ENCODE measurements around the gene TNIP2. TPM values are rescaled to one million over a fixed set of nuclear protein-coding genes. Genes with fewer than 3 reads are reported as not detected.

TNIP2 gene
- total and polyA plus RNA-seq, 9 donors = 15.7 to 19.6 (median 17.7) TPM

GRCh38 chr4:2799971-2800690, 44.0 kb upstream of the TNIP2 start:
- peak; percentile 29 for DNase-seq
- H3K4me1 ChIP-seq (ENCODE audit: control insufficient read depth, insufficient read depth, low read length) = peaks cover 93% of the 10 kb centered on the region
- no peaks in the 10 kb centered on the region for H3K36me3 ChIP-seq (ENCODE audit: control insufficient read depth, insufficient read depth, low read length)
- no peaks in the 10 kb centered on the region for H3K27me3 ChIP-seq (ENCODE audit: control insufficient read depth, insufficient read depth, low read length)
- WGBS (ENCODE audit: insufficient coverage) = 50% methylated on average over 22 of the region's 23 CpGs
- H3K9me3 ChIP-seq (replicated peaks; ENCODE audit: control insufficient read depth, low read depth, low read length) = no peaks in the 10 kb centered on the region
- peak overlapping the region; percentile 97 for H3K27ac ChIP-seq (ENCODE audit: low read length)
- H3K4me3 ChIP-seq (ENCODE audit: low read length) = peak overlapping the region; percentile 4

GRCh38 chr4:2799224-2799911, 43.2 kb upstream of the TNIP2 start:
- H3K27me3 ChIP-seq (ENCODE audit: control insufficient read depth, insufficient read depth, low read length) = no peaks in the 10 kb centered on the region
- peaks cover 93% of the 10 kb centered on the region for H3K4me1 ChIP-seq (ENCODE audit: control insufficient read depth, insufficient read depth, low read length)
- peak; percentile 28 for DNase-seq
- H3K9me3 ChIP-seq (replicated peaks; ENCODE audit: control insufficient read depth, low read depth, low read length) = no peaks in the 10 kb centered on the region
- peak overlapping the region; percentile 97 for H3K27ac ChIP-seq (ENCODE audit: low read length)
- H3K36me3 ChIP-seq (ENCODE audit: control insufficient read depth, insufficient read depth, low read length) = no peaks in the 10 kb centered on the region
- WGBS (ENCODE audit: insufficient coverage) = 44% methylated on average over 11 of the region's 14 CpGs
- H3K4me3 ChIP-seq (ENCODE audit: low read length) = peak overlapping the region; percentile 4

GRCh38 chr4:2798399-2799223, 42.5 kb upstream of the TNIP2 start:
- Histone ChIP-seq H3K36me3 (ENCODE audit: control insufficient read depth, insufficient read depth, low read length) (no peaks in the 10 kb centered on the region), H3K27ac (ENCODE audit: low read length) (peak overlapping the region; percentile 97), H3K4me3 (ENCODE audit: low read length) (peak overlapping the region; percentile 14), H3K9me3 (replicated peaks; ENCODE audit: control insufficient read depth, low read depth, low read length) (no peaks in the 10 kb centered on the region), H3K27me3 (ENCODE audit: control insufficient read depth, insufficient read depth, low read length) (peaks cover 3% of the 10 kb centered on the region), H3K4me1 (ENCODE audit: control insufficient read depth, insufficient read depth, low read length) (peaks cover 94% of the 10 kb centered on the region)
- DNase-seq = peak; percentile 90
- 27% methylated on average over 8 of the region's 29 CpGs for WGBS (ENCODE audit: insufficient coverage)

- WGBS (ENCODE audit: insufficient coverage) = 72% methylated on average over 17 of the region's 23 CpGs
- no peak overlapping the region for H3K4me3 ChIP-seq (ENCODE audit: low read length)
- H3K9me3 ChIP-seq (replicated peaks; ENCODE audit: control insufficient read depth, low read depth, low read length) = no peaks in the 10 kb centered on the region
- peak overlapping the region; percentile 97 for H3K27ac ChIP-seq (ENCODE audit: low read length)
- no peak for DNase-seq
- no peaks in the 10 kb centered on the region for H3K36me3 ChIP-seq (ENCODE audit: control insufficient read depth, insufficient read depth, low read length)
- H3K4me1 ChIP-seq (ENCODE audit: control insufficient read depth, insufficient read depth, low read length) = peaks cover 89% of the 10 kb centered on the region
- H3K27me3 ChIP-seq (ENCODE audit: control insufficient read depth, insufficient read depth, low read length) = peaks cover 3% of the 10 kb centered on the region
These were observed 41.6 kb upstream of the TNIP2 start for GRCh38 chr4:2797545-2798305.

- no peak for DNase-seq
- Histone ChIP-seq H3K36me3 (ENCODE audit: control insufficient read depth, insufficient read depth, low read length) (no peaks in the 10 kb centered on the region), H3K4me3 (ENCODE audit: low read length) (no peak overlapping the region), H3K4me1 (ENCODE audit: control insufficient read depth, insufficient read depth, low read length) (peaks cover 92% of the 10 kb centered on the region), H3K9me3 (replicated peaks; ENCODE audit: control insufficient read depth, low read depth, low read length) (no peaks in the 10 kb centered on the region), H3K27ac (ENCODE audit: low read length) (peak overlapping the region; percentile 35), H3K27me3 (ENCODE audit: control insufficient read depth, insufficient read depth, low read length) (peaks cover 3% of the 10 kb centered on the region)
- WGBS (ENCODE audit: insufficient coverage) = 71% methylated on average over 12 of the region's 13 CpGs
These were observed 40.9 kb upstream of the TNIP2 start for GRCh38 chr4:2796849-2797544.

- DNase-seq = peak; percentile 13
- Histone ChIP-seq H3K27ac (ENCODE audit: low read length) (peak overlapping the region; percentile 35), H3K36me3 (ENCODE audit: control insufficient read depth, insufficient read depth, low read length) (no peaks in the 10 kb centered on the region), H3K4me3 (ENCODE audit: low read length) (no peak overlapping the region), H3K4me1 (ENCODE audit: control insufficient read depth, insufficient read depth, low read length) (peaks cover 90% of the 10 kb centered on the region), H3K27me3 (ENCODE audit: control insufficient read depth, insufficient read depth, low read length) (peaks cover 3% of the 10 kb centered on the region), H3K9me3 (replicated peaks; ENCODE audit: control insufficient read depth, low read depth, low read length) (no peaks in the 10 kb centered on the region)
- WGBS (ENCODE audit: insufficient coverage) = 72% methylated on average over 20 of the region's 27 CpGs
These were observed 40.0 kb upstream of the TNIP2 start for GRCh38 chr4:2795893-2796848.

GRCh38 chr4:2795300-2795892, 39.3 kb upstream of the TNIP2 start:
- Histone ChIP-seq H3K4me3 (ENCODE audit: low read length) (no peak overlapping the region), H3K9me3 (replicated peaks; ENCODE audit: control insufficient read depth, low read depth, low read length) (no peaks in the 10 kb centered on the region), H3K27me3 (ENCODE audit: control insufficient read depth, insufficient read depth, low read length) (peaks cover 3% of the 10 kb centered on the region), H3K27ac (ENCODE audit: low read length) (no peak overlapping the region), H3K36me3 (ENCODE audit: control insufficient read depth, insufficient read depth, low read length) (no peaks in the 10 kb centered on the region), H3K4me1 (ENCODE audit: control insufficient read depth, insufficient read depth, low read length) (peaks cover 89% of the 10 kb centered on the region)
- WGBS (ENCODE audit: insufficient coverage) = 74% methylated on average over 13 of the region's 17 CpGs
- DNase-seq = no peak

GRCh38 chr4:2794486-2795299, 38.6 kb upstream of the TNIP2 start:
- Histone ChIP-seq H3K27ac (ENCODE audit: low read length) (peak overlapping the region; percentile 3), H3K9me3 (replicated peaks; ENCODE audit: control insufficient read depth, low read depth, low read length) (no peaks in the 10 kb centered on the region), H3K36me3 (ENCODE audit: control insufficient read depth, insufficient read depth, low read length) (no peaks in the 10 kb centered on the region), H3K4me3 (ENCODE audit: low read length) (peak overlapping the region; percentile 62), H3K4me1 (ENCODE audit: control insufficient read depth, insufficient read depth, low read length) (peaks cover 88% of the 10 kb centered on the region), H3K27me3 (ENCODE audit: control insufficient read depth, insufficient read depth, low read length) (peaks cover 3% of the 10 kb centered on the region)
- WGBS (ENCODE audit: insufficient coverage) = 54% methylated on average over 5 of the region's 11 CpGs
- DNase-seq = peak; percentile 74

Data from muscle of leg (tissue), 11 donors.